Esophagus muscularis mucosa (tissue), 4 donors: Measurements from ENCODE around the gene MARCHF4.
"Not testable (repeated sequence)": the region's sequence is repeated elsewhere in the genome, so short reads cannot be mapped to it uniquely, and the experiment has no call there.

Experiments used
- EP300 ChIP-seq: sonication (generic); formaldehyde crosslinking; IDR thresholded peaks from one replicate; pipeline ENCODE4 v1.6.1; 2017; ENCODE audit warnings: antibody characterized with exemption
- POLR2A ChIP-seq: fragments of 450-650 bp; IDR thresholded peaks from one replicate; pipeline ENCODE4 v1.6.1; 2017; ENCODE audit warnings: antibody characterized with exemption, moderate library complexity, mild to moderate bottlenecking, low read depth
- TF ChIP-seq, protein P1 (sequence below), 3 experiments: fragments of 200-600 bp in 2 of 3; fragments of 450-650 bp in 1 of 3; sonication (generic) in 2 of 3; IDR thresholded peaks; one replicate each; pipeline ENCODE4 v1.5.1; 2017 to 2019; ENCODE audit warnings: antibody characterized with exemption in 3 of 3, mild to moderate bottlenecking in 2 of 3, moderate library complexity in 1 of 3

DNA sequence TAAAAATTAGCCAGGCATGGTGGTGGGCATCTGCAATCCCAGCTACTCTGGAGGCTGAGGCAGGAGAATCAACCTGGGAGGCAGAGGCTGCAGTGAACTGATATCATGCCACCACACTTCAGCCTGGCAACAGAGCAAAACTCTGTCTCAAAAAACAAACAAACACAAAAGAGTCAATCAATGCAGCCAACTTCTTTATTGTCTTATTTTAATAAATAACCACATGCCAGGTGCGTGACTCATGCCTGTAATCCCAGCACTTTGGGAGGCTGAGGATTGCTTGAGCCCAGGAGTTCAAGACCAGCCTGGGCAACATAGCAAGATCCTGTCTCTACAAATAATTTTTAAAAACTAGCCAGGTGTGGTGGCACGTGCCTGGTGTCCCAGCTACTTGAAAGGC, 12.1 kb upstream of the MARCHF4 start:
- TF ChIP-seq, protein P1, sequence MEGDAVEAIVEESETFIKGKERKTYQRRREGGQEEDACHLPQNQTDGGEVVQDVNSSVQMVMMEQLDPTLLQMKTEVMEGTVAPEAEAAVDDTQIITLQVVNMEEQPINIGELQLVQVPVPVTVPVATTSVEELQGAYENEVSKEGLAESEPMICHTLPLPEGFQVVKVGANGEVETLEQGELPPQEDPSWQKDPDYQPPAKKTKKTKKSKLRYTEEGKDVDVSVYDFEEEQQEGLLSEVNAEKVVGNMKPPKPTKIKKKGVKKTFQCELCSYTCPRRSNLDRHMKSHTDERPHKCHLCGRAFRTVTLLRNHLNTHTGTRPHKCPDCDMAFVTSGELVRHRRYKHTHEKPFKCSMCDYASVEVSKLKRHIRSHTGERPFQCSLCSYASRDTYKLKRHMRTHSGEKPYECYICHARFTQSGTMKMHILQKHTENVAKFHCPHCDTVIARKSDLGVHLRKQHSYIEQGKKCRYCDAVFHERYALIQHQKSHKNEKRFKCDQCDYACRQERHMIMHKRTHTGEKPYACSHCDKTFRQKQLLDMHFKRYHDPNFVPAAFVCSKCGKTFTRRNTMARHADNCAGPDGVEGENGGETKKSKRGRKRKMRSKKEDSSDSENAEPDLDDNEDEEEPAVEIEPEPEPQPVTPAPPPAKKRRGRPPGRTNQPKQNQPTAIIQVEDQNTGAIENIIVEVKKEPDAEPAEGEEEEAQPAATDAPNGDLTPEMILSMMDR (IDR thresholded peaks at IDR 0.05): not testable (repeated sequence)
- not testable (repeated sequence) for TF ChIP-seq EP300, POLR2A
